ENCODE measurements around the gene ODF2L.

GRCh38 chr1:86419277-86419903 lies 23.3 kb upstream of the ODF2L start:
- peak; percentile 49 for TF ChIP-seq CTCF (IDR thresholded peaks at IDR 0.05; ENCODE audit: insufficient read depth, low read length)
- no peak for TF ChIP-seq POLR2AphosphoS5 (IDR thresholded peaks at IDR 0.05; ENCODE audit: low read depth)

Data from HL-60 (cell line).